ENCODE results near the gene CCSER1. TPM values are rescaled to one million over a fixed set of nuclear protein-coding genes. Genes with fewer than 3 reads are reported as not detected.

CCSER1 gene
- total RNA-seq, 4 donors from 2014 or later: 13.3 to 54.6 (median 34.0) TPM

DNA sequence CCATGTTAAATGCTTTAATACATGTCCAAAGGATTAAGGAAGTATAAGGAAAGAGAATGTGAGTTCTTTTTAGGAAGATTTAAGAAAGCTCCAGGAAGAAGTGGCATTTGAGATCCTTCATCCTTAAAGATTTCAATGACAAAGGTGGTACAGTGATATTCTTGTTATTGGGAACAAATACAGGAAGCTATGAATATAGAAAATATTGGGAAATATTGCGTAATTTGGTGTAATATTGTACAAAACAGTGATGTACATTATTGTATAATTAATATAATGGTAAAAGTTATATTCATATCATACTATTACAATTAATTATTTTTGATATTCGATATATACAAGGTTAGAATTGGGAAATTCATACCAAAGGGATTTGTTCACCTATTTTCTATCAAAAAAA, 937.9 kb downstream of the CCSER1 start:
- Histone ChIP-seq H3K4me3 (no peak overlapping the region), H3K36me3 (no peaks in the 10 kb centered on the region), H3K4me1 (peaks cover 0 to 5% (median 0%) of the 10 kb centered on the region in 4 donors), H3K27me3 (no peaks in the 10 kb centered on the region), H3K27ac (no peak overlapping the region), H3K9me3 (no peaks in the 10 kb centered on the region)
- no peak for TF ChIP-seq POLR2A (IDR thresholded peaks at IDR 0.05)
- TF ChIP-seq POLR2AphosphoS5 (IDR thresholded peaks at IDR 0.05): no peak
- TF ChIP-seq, protein P1, sequence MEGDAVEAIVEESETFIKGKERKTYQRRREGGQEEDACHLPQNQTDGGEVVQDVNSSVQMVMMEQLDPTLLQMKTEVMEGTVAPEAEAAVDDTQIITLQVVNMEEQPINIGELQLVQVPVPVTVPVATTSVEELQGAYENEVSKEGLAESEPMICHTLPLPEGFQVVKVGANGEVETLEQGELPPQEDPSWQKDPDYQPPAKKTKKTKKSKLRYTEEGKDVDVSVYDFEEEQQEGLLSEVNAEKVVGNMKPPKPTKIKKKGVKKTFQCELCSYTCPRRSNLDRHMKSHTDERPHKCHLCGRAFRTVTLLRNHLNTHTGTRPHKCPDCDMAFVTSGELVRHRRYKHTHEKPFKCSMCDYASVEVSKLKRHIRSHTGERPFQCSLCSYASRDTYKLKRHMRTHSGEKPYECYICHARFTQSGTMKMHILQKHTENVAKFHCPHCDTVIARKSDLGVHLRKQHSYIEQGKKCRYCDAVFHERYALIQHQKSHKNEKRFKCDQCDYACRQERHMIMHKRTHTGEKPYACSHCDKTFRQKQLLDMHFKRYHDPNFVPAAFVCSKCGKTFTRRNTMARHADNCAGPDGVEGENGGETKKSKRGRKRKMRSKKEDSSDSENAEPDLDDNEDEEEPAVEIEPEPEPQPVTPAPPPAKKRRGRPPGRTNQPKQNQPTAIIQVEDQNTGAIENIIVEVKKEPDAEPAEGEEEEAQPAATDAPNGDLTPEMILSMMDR (IDR thresholded peaks at IDR 0.05): no peak
- TF ChIP-seq EP300 (IDR thresholded peaks at IDR 0.05; ENCODE audit: low read depth): no peak
- WGBS, 2 donors (ENCODE audit: low coverage in 1 of 2): 87 to 89% methylated on average over 2 of the region's 2 CpGs
- in situ Hi-C loops (cut with MboI; ENCODE audit: low pct_ligation_motif_present in 1 of 4, low pct_unique_long_range_greater_than_20kb in 1 of 4, low sequenced_read_pairs in 3 of 4): no loop called here
- no peak for DNase-seq
- intact Hi-C loops (cut with DNase I; ENCODE audit: low total_unique reads): no loop called here

DNA sequence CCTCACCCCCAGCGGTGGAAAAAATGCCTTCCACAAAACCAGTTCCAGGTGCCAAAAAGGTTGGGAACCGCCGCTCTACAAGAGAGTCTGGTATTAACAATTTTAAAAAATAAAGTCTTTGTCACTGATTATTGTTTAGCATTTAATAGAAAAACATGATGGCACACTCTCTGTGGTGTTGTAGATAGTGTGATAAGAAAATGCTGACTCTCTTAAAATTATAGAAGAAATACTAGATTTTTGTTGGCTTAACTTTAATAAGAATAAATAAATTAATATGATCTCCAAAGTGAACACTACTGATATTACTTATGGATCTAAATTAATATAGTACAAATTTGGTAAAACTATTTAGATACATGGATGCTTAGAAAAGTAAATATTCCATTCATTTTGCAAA, 943.5 kb downstream of the CCSER1 start:
- WGBS, 2 donors (ENCODE audit: low coverage in 1 of 2): 97 to 100% methylated on average over 2 to 3 of the region's 3 CpGs
- Histone ChIP-seq H3K9me3 (no peaks in the 10 kb centered on the region), H3K36me3 (no peaks in the 10 kb centered on the region), H3K4me3 (no peak overlapping the region), H3K4me1 (no peaks in the 10 kb centered on the region), H3K27ac (no peak overlapping the region), H3K27me3 (no peaks in the 10 kb centered on the region)
- DNase-seq: no peak
- TF ChIP-seq EP300 (IDR thresholded peaks at IDR 0.05; ENCODE audit: low read depth): no peak
- TF ChIP-seq, protein P1 (IDR thresholded peaks at IDR 0.05): no peak
- TF ChIP-seq POLR2AphosphoS5 (IDR thresholded peaks at IDR 0.05): no peak
- no peak for TF ChIP-seq POLR2A (IDR thresholded peaks at IDR 0.05)
- intact Hi-C loops (cut with DNase I; ENCODE audit: low total_unique reads): no loop called here
- in situ Hi-C loops (cut with MboI; ENCODE audit: low pct_ligation_motif_present in 1 of 4, low pct_unique_long_range_greater_than_20kb in 1 of 4, low sequenced_read_pairs in 3 of 4): no loop called here

DNA sequence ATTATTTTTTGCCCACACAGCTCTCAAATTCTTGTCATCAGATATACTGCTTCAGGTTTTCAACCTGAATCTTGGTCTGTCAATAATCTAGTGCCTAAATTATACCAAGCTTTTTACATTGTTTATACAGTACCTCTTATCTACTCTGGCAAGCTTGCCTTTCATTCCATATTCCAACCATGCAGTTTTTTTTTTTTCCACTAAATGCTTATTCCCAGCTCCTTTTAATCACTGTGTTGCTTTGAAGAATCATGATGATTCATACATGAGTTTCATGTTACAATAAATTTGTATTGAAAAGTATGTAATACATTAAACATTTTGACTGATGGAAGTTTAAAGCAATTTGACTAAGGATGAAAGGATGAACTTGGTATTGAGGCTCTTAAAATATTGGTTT, 949.0 kb downstream of the CCSER1 start:
- intact Hi-C loops (cut with DNase I; ENCODE audit: low total_unique reads) (no loop called here), in situ Hi-C loops (cut with MboI; ENCODE audit: low pct_ligation_motif_present in 1 of 4, low pct_unique_long_range_greater_than_20kb in 1 of 4, low sequenced_read_pairs in 3 of 4) (no loop called here)
- H3K4me3 ChIP-seq: no peak overlapping the region
- no peaks in the 10 kb centered on the region for H3K4me1 ChIP-seq
- H3K36me3 ChIP-seq: no peaks in the 10 kb centered on the region
- H3K27me3 ChIP-seq: no peaks in the 10 kb centered on the region
- no peak for DNase-seq
- peaks cover 0 to 2% of the 10 kb centered on the region in 2 donors for H3K9me3 ChIP-seq
- no peak overlapping the region for H3K27ac ChIP-seq
- TF ChIP-seq POLR2A (IDR thresholded peaks at IDR 0.05) (no peak), POLR2AphosphoS5 (IDR thresholded peaks at IDR 0.05) (no peak), EP300 (IDR thresholded peaks at IDR 0.05; ENCODE audit: low read depth) (no peak)
- TF ChIP-seq, protein P1 (IDR thresholded peaks at IDR 0.05): no peak

DNA sequence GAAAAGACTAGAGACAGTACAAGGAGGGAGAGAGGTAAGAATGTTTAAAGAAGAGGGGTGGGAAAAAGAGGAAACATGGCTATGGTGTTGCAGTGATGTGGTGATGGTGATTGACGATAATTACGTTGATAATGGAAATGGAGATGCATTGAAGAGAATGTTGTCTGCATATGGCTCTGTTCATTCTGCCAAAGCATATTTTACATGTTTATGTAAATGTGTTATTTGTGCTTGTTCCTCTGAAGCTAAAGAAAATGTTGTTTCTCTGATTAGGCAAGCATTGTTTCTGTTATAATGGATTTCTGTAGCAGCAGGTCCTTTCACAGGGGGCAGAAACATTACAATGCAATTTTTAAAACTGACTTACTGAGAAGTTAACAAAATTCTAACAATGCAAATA, 958.8 kb downstream of the CCSER1 start:
- intact Hi-C loops (cut with DNase I; ENCODE audit: low total_unique reads): no loop called here
- no peaks in the 10 kb centered on the region for H3K9me3 ChIP-seq
- 91 to 100% methylated on average over 2 of the region's 2 CpGs for WGBS, 2 donors (ENCODE audit: low coverage in 1 of 2)
- TF ChIP-seq, protein P1 (IDR thresholded peaks at IDR 0.05): no peak
- TF ChIP-seq POLR2A (IDR thresholded peaks at IDR 0.05): no peak
- no peak for TF ChIP-seq POLR2AphosphoS5 (IDR thresholded peaks at IDR 0.05)
- TF ChIP-seq EP300 (IDR thresholded peaks at IDR 0.05; ENCODE audit: low read depth): no peak
- no peak for DNase-seq
- no peaks in the 10 kb centered on the region for H3K36me3 ChIP-seq
- no peaks in the 10 kb centered on the region for H3K27me3 ChIP-seq
- no peak overlapping the region for H3K4me3 ChIP-seq
- in situ Hi-C loops (cut with MboI; ENCODE audit: low pct_ligation_motif_present in 1 of 4, low pct_unique_long_range_greater_than_20kb in 1 of 4, low sequenced_read_pairs in 3 of 4): no loop called here
- no peaks in the 10 kb centered on the region for H3K4me1 ChIP-seq
- H3K27ac ChIP-seq: no peak overlapping the region
